HG03575 (cell line): Measurements from ENCODE around the gene RMRP.

Source experiments
- ATAC-seq: cut with Tn5 transposase; IDR thresholded peaks from one replicate; pipeline ENCODE4 v1.9.1; 2021; ENCODE audit not compliant: unreplicated experiment, insufficient number of reproducible peaks, low FRiP score; ENCODE audit errors: extremely low read depth

Gene RMRP

DNA sequence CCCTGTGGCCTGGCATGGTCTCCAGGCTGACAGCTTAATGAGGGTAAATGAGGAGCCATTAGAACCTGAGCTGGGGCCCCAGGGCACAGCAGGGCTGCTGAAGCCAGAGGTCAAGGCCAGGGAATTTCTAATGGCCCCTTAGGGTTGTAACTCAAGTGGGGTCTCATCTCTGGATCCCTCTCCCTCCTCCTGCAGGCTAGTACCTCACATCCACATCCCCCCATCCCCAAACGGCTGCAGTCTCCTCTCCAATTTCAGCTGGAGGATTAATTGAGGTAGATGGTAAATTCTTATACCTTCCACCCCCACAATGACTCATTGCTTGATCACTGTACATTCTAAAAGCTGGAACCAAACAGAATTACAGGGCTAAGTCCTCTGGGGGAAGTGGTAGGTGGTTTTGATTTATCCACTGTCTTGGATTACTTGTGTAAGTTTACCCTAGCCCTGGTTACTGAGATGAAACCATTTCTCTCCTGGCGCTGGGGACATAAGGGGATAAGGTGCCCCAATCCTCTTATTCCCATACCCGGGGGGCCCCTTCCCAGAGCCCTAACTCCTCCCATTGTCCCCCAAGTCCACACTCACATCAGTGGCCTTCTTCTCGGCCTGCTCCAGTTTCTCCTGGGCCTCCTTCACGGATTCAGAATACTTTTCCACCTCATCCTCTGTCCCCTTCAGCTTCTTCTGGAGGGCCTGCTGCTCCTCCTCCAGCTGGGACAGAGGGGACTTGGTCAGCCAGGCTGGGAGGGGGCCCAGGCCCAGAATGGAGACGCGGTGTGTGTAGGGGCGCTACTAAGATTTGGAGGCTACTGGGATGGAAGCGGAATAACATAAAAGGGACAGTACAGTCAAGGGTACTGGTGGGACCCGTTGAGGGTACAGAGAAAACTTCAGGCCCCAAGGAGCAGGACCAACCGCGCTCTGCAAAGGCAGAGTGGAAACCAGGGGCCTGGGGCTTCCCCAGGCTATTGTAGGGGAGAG lies 31.0 kb upstream of the RMRP start:
- no peak for ATAC-seq

DNA sequence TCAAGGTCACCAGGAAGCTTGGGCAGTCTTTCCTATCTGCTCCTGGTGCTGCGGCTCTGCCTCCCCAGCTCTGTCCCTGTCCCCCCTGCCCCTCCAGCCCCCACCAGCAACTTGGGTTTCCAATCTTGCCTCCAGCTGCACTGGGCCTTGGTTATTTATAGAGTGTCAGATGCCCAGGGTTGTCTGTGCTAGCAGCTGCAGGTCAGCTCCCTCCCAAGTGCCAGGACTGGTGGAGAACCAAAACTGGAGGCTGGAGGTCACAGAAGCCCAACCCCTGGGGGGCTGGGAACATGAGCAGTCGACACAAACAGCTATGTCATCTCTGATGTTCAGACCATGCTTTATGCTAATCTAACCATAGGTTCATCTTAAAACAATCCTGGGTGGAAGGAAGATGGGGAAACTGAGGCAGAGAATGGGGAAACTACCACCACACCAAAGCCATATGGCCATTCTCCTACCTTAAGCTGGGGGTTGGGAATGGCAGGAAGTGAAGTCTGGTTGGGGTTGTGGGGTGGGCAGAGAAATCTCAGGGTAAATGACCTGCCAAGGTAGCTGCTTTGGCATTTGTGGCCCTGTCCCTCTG lies 30.2 kb upstream of the RMRP start:
- no peak for ATAC-seq

DNA sequence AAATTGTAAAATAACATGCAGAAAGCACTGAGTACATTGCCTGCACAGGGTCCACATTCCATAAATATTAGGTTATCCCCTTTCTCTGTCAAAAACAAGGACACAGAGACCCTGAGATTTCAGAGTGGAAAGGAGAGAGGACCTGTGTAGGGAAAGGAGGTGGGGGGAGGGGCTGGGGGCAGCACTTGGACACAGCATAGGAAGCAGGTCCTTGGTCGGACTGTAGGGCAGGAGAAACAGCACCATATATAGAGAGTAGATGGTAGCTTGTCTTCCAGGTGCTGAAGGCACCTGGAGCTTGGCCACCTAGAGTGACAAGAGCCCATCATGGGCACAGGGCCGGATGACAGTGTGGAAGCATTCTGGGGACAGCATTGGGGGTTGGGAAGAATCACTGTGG lies 29.5 kb upstream of the RMRP start:
- ATAC-seq: no peak

DNA sequence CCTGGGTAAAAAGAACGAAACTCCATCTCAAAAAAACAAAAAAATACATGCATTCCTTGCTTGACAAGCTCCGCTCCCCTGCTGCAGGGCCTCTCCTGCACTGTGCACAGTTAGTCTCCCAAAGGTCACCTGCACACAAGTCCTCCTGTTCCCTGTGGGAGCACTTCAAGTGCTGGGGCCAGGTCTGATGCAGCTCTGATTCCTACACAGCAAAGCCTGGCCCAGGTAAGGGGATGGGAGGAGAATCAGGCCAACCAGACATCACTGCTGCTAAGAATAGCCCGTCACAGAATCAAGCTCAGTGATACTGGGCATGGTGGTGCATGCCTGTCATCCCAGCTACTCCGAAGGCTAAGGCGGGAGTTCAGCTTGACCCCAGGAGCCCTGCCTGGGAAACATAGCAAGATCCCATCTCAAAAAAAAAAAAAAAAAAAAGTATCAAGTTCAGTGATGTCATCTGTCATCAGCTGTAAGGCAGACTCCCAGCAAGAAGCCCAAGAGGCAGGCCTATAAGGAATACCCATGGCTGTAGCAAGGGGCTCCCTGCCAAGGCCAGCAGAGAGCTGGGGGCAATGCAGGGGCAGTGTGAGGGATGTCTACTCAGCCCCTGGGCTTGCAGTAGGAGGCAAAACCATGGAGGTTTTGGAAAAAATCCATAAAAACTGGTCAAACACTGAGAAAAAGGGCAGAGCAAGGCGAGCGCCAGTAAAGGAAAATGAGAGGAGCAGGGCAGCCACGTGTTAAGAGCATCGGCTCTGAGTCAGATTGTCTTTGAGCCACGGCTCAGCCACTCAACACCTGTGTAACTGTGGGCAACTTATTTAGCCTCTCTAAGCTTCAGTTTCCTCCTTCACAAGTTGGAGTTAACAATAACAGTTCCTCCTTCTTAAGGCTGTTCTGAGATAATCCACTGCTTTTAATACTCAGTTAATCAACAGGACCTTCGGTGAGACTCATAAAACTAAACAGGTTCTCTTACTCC lies 28.7 kb upstream of the RMRP start:
- ATAC-seq: no peak

DNA sequence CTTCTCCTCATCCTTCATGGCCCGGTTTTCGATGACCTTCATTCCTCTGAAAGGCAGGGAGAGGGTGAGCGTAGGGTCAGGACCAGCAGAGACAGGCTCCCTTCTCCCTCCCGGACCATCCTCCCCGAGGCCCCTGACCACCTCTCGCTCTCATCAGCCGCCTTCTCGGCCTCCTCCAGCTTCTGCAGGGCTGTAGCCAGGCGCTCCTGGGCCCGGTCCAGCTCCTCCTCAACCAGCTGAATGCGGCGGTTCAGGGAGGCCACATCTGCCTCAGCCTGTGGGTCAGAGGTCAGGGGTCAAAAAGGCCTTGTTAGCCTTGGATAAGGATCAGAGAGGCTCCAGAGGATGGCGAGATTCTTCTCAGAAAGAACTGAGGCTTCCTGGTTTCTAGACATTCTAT lies 27.7 kb upstream of the RMRP start:
- ATAC-seq: no peak

DNA sequence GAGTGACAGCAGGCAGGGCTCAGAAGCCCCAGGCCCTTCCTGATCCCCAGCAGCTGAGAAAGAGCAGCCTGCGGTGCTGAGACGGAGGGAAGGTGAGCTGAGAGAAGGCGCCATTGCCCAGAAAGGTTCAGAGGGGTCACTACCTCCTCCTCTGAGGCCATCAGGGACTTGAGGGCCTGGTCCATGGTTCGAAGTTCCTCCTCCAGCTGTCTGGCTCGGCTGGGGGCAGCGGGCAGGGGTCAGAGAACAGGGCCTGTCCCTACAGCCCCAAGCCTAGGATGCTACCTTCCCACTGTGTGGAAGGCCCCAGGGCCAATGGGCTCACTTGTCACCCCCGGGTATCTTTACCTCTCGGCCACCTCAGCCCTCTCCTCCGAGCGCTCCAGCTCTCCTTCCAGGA lies 27.1 kb upstream of the RMRP start:
- ATAC-seq: no peak

DNA sequence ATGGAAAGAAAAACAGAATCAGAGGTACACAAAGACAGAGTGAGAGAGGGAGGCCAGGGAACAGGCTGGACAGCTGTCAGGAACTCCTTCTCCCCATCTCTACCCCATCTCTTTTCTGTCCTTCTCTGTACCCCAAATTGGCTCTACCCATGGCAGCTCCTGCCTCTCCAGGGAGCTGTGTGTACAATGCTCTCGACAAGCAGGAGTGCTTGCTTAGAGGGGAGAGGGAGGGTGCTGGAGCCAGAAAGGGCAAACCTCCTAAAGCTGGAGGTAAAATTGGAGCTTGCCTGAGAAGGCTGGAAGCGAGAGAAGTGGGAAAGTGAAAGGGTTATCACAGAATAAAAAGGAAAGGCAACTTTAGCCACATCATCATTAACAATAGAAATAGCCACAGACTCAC lies 25.5 kb upstream of the RMRP start:
- ATAC-seq: no peak

DNA sequence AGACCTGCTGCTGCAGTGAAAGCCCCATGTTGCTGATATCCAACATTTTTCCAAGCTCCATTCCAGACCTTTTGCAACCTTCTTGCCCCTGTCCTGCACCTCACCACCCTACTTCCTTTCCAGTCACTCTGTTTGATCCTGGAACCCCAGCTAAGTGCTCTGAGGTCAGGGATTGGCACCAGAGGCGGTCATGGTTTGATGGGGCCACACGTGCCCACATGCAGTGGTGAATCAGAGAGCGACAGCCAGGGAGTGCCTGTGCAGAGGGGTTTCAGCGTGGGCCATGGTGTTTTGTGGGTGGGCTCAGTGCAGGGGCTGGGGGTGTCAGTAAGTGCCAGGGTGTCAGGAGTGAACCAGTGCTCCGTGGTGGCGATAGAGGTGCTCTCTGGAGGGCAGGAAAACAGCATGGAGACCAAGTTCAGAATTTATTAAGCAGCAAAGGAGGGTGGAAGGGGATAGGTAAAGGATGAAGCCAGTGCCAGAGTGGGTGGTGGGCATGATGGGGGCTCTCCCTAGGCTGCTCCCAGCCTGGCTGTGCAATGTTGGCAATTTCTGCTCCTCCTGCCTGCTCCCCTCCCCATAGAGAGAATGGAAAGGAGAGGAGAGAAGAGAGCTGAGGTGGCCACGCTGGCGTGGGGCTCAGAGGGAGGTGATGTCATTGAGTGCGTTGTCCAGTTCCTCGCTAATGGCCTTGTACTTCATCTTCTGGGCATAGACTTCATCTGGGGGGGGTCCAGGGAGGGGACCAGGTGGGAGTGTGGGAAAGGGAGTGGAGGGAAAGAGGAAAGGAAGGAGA lies 24.9 kb upstream of the RMRP start:
- no peak for ATAC-seq

DNA sequence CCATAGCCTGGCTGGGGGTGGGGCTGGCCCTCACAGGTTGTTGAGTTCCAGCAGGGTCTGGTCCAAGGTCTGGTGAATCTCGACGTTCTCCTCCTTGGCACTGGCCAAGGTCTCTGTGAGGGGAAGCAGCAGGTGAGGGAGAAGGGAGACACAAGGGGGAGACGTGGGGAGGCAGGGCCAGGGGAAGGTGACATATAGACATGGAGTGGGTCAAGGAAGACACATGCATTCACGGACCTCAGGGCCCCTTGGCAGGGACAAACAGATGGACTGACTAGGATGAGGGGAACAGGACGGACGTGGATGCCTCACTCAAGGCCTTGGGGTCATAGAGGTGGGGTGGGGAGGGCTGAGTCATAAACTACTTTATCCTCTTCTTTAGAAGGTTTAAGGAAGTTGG lies 24.2 kb upstream of the RMRP start:
- ATAC-seq: no peak

DNA sequence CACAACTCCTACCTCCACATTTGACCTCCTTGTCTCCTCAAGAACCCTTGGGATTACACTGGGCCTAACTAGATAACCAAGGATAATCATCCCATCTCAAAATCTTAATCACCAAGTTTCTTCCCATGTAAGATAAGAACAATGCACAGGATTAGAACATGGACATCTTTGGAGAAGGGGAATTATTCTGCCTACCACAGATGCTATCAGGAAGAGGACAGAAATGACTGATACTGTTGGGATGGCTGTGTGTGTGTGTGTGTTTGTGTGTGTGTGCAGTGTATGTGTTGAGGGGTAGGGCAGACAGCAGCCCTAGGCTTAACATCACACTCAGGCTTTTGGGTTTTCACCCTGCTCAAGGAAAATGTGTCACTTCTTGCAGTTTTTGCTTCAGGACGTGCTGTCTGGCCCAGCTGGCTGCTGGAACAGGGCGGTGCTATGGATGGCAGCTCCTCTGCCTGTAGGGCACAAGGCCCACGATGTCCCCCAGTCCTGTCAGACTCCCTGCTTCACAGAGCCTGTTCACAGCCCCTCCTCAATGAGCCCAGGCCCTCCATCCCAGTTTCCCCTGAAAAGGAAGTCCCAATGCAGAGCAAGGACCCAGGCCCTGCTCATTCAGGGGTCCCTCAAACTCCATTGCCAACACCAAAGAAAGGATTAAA lies 23.7 kb upstream of the RMRP start:
- ATAC-seq: no peak

DNA sequence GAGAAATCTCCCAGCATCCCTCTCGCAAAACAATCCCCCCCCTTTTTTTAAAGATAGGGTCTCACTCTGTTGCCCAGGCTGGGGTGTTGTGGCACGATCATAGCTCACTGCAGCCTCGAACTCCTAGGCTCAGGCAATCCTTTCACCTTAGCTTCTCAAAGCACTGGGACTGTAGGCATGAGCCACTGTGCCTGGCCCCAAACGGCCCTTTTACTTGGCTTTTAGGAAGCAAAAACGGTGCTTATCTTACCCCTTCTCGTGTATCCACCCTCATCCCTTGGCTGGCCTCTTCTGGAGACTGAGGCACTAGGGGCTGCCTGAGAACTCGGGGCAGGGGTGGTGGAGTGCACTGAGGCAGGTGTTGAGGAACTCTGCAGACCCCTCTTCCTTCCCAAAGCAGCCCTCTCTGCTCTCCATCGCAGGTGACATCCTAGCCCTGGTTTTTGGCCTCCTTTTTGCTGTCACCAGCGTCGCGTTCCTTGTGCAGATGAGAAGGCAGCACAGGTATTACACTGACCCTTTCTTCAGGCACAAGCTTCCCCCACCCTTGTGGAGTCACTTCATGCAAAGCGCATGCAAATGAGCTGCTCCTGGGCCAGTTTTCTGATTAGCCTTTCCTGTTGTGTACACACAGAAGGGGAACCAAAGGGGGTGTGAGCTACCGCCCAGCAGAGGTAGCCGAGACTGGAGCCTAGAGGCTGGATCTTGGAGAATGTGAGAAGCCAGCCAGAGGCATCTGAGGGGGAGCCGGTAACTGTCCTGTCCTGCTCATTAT lies 22.7 kb upstream of the RMRP start:
- no peak for ATAC-seq

DNA sequence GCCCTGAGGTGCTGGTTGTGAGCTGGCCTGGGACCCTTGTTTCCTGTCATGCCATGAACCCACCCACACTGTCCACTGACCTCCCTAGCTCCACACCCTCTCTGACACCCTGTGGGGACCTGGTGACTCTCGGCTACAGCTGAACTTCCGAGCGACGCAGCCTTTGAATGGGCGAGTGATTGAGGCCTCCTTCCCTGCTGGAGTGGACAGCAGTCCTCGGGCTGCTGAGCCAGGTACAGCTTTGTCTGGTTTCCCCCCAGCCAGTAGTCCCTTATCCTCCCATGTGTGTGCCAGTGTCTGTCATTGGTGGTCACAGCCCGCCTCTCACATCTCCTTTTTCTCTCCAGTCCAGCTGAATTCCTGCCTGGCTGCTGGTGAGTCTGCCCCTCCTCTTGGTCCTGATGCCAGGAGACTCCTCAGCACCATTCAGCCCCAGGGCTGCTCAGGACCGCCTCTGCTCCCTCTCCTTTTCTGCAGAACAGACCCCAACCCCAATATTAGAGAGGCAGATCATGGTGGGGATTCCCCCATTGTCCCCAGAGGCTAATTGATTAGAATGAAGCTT lies 22.0 kb upstream of the RMRP start:
- no peak for ATAC-seq

DNA sequence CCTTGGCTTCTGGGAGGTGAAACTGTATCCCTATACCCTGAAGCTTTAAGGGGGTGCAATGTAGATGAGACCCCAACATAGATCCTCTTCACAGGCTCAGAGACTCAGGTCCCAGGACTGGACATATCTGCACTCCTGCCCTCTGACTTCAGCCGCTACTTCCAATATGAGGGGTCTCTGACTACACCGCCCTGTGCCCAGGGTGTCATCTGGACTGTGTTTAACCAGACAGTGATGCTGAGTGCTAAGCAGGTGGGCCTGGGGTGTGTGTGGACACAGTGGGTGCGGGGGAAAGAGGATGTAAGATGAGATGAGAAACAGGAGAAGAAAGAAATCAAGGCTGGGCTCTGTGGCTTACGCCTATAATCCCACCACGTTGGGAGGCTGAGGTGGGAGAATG lies 21.3 kb upstream of the RMRP start:
- ATAC-seq: no peak

DNA sequence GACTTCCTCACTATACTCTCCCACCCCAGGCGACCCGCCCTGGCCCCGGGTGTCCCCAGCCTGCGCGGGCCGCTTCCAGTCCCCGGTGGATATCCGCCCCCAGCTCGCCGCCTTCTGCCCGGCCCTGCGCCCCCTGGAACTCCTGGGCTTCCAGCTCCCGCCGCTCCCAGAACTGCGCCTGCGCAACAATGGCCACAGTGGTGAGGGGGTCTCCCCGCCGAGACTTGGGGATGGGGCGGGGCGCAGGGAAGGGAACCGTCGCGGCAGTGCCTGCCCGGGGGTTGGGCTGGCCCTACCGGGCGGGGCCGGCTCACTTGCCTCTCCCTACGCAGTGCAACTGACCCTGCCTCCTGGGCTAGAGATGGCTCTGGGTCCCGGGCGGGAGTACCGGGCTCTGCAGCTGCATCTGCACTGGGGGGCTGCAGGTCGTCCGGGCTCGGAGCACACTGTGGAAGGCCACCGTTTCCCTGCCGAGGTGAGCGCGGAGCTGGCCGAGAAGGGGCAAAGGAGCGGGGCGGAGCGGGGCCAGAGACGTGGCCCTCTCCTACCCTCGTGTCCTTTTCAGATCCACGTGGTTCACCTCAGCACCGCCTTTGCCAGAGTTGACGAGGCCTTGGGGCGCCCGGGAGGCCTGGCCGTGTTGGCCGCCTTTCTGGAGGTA lies 18.0 kb upstream of the RMRP start:
- no peak for ATAC-seq

DNA sequence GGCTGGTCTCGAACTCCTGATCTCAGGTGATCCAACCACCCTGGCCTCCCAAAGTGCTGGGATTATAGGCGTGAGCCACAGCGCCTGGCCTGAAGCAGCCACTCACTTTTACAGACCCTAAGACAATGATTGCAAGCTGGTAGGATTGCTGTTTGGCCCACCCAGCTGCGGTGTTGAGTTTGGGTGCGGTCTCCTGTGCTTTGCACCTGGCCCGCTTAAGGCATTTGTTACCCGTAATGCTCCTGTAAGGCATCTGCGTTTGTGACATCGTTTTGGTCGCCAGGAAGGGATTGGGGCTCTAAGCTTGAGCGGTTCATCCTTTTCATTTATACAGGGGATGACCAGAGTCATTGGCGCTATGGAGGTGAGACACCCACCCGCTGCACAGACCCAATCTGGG lies 17.4 kb upstream of the RMRP start:
- no peak for ATAC-seq

DNA sequence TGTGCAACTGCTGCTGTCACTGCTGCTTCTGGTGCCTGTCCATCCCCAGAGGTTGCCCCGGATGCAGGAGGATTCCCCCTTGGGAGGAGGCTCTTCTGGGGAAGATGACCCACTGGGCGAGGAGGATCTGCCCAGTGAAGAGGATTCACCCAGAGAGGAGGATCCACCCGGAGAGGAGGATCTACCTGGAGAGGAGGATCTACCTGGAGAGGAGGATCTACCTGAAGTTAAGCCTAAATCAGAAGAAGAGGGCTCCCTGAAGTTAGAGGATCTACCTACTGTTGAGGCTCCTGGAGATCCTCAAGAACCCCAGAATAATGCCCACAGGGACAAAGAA lies 16.2 kb upstream of the RMRP start:
- no peak for ATAC-seq
